HL-60/S4 (cell line): ENCODE results near the gene ZSCAN9.

Experiments
- in situ Hi-C: fragments of 300-500 bp; cut with MboI; formaldehyde crosslinking; loops from 2 replicates; pipeline ENCODE4 v1.14.3; 2022; ENCODE audit warnings: low sequenced_read_pairs

The ZSCAN9 gene

DNA sequence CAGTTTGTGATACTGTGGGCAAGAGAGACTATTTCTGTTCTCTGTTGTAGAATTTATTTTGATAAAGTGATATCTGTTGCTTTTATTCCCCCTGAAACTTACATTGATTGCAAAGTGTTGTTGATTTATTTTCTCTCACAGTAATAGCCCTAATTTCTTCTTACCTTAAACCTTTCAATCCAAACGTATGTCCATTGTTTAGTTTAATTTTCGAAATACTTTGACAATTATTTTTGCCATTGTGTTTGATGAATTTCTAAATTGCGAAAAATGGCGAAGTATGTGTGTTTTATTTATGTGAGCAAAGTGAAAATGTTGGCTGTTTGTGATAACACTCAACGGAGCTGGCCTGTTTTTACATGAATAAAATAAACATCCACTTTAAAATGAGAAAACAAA, 41.5 kb downstream of the ZSCAN9 start:
- in situ Hi-C loops, result no loop called here

DNA sequence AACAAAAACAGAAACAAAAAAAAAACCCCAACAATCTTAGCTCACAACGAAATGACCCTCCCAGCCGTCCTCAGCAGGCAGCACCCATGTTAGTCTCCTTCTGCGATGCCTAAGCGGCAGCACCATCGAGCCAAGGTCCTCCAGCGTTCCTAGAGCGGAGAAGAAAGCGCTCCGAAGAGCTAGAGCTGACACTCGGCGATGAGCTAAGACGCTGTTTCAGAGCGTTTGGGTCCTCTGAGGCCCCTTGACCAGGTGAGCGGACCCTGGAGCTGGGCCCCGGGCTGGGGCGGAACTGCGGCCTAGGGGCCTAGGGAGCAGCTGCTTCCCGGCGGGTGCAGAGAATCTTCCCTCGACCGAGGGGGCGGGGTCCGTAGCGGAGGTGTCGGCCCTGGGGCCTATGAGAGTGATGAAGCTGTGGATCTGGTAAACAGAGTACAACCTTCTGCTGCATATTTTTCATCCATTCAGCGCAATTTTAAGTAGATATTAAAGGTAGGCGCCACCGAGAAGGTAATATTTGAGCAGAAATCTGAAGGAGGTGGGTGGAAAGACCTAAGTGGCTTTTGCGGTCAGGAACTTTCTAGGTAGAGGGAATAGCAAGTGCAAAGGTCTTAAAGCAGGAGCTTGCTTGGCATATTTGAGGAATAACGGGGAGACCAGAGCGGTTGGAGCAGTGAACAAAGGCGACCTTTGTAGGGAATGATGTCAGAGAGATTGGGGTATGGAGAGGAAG, 42.1 kb downstream of the ZSCAN9 start, which contains the start of gene ZSCAN26:
Gene ZSCAN26 (plus strand): TSS at position 182 of the 733 bp plus-strand sequence. CDS start 4,777 bp downstream, outside the sequence.
- in situ Hi-C loops, result no loop called here

DNA sequence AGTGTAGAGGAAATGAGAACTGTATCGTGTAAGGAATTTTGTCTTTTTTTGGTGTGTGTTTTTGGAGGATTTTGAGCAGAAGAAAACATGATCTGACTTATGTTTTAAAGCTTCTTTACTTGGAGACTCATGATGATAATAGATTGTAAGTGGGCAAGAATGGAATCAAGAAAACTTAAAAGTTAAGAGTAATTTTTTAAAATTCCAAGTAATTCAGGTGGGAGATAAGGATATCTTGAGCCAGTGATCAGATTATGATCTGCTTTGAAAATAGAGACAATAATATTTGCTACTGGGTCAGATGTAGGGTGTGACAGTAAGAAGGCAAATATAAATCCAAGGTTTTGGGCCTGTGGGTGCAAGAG, 42.6 kb downstream of the ZSCAN9 start:
- in situ Hi-C loops, result no loop called here

GRCh38 chr6:28269492-28269891, 44.4 kb downstream of the ZSCAN9 start:
- in situ Hi-C loops, result no loop called here

- in situ Hi-C loops, result no loop called here
These were observed 49.8 kb downstream of the ZSCAN9 start for GRCh38 chr6:28274888-28275287.

DNA sequence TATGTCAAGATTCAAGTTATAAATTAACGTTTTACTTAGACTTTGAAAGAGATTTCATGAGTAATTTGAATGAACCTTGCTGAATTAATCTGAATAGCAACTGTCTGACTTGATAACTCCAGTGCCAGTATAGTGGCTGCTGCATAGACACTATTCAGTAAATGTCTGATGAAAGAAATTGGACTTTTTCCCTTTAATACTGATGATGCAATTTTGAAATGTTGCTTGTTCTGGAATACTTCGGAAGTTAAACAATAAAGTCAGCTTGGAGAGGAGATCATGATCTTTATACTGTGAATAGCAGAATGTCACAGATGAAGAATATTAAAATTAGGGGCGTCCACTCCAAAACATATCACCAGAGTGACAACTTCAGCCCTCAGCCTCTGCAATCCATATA, 52.7 kb downstream of the ZSCAN9 start:
- in situ Hi-C loops, result no loop called here

GRCh38 chr6:28280595-28281287, 55.7 kb downstream of the ZSCAN9 start:
- in situ Hi-C loops, result no loop called here

DNA sequence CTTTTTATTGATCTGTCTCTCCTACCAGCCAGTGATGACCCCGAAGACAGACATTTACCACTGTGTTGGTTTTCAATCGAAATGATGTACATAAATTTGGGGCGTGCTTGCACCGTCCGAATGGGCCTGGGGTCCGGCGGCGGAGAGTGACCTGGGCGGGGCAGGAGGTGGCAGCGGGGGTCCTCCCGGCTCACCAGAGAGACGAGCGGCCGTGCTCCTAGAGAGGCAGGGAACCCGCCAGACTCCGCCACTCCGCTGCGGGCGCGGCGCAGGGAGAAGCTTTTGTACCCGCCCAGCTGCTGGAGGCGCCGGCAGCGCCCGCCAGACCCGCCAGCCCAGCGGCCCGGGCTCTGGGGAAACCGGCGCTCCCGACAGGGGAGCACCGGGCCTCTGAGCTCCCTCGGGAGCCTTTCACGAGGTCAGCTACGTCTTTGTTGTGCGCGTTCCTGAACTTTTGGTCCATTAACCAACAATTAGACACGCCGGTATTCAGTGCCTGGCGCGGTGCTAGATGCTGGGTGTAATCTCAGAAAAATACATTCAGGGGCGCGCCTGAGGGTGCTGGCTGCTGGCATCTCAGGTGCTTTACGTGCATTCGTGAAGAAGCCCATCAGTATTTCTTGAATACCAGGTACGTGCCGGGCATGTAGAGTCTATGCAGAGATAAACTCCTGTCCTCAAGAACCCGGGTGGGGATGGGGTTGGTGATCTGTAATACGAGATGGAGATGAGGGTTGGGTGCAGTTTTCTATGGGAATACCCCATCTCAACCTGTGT, 56.4 kb downstream of the ZSCAN9 start, which contains the start of gene PGBD1:
Gene PGBD1 (plus strand): TSS at position 285 of the 777 bp plus-strand sequence. CDS start 2,242 bp downstream, outside the sequence.
- in situ Hi-C loops, result no loop called here

DNA sequence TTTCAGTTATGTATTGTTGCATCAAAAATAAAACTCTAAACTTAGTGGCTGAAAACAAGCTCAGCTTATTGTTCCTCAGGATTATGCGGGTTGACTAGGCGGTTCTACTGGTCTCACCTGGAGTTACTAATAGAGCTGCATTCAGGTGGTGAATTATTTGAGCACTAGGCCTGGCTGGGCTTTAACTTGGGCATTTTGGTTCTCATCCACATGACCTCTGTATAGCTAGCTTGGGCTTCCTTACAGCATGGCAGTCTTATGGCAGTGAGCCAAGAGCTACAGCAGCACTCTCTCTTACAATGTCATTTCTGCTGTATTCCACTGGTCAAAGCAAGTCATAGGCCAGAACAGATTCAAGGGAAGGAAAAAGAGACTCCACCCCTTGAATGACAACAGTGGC, 57.9 kb downstream of the ZSCAN9 start:
- in situ Hi-C loops, result no loop called here
